Effector memory CD8-positive, alpha-beta T cell (primary cell): Measurements from ENCODE around the gene CASP14.
"Not testable (repeated sequence)": the region's sequence is repeated elsewhere in the genome, so short reads cannot be mapped to it uniquely, and the experiment has no call there.

ENCODE experiments used
- ATAC-seq: fragments of 150-1000 bp; cut with Tn5 transposase; replicated peaks from 2 replicates; pipeline ENCODE4 v1.10.0; 2021; ENCODE audit warnings: mild to moderate bottlenecking, moderate library complexity
- DNase-seq, 3 experiments: peaks; one replicate each; pipeline ENCODE4 v3.0.0; 2021
- H3K27ac Mint-ChIP-seq, 2 donors: one replicate each; pipeline ENCODE4 v1.8.0; 2022; ENCODE audit warnings: mild to moderate bottlenecking in 2 of 2, mixed read lengths in 2 of 2, moderate library complexity in 2 of 2
- H3K27me3 Mint-ChIP-seq, 2 donors: one replicate each; pipeline ENCODE4 v1.8.0; 2022; ENCODE audit warnings: mixed read lengths in 2 of 2
- H3K36me3 Mint-ChIP-seq: one replicate; pipeline ENCODE4 v1.8.0; 2022; ENCODE audit warnings: mild to moderate bottlenecking, moderate library complexity, mixed read lengths; ENCODE audit not compliant: insufficient read depth
- H3K4me1 Mint-ChIP-seq, 2 donors: one replicate each; pipeline ENCODE4 v1.8.0; 2022; ENCODE audit warnings: low read depth in 2 of 2, mixed read lengths in 2 of 2
- H3K4me3 Mint-ChIP-seq, 2 donors: one replicate each; pipeline ENCODE4 v1.8.0; 2022; ENCODE audit warnings: mild to moderate bottlenecking in 2 of 2, mixed read lengths in 2 of 2, moderate library complexity in 2 of 2
- H3K9me3 Mint-ChIP-seq, 2 donors: one replicate each; pipeline ENCODE4 v1.8.0; 2022; ENCODE audit warnings: mixed read lengths in 2 of 2
- total RNA-seq, 9 experiments: gene quantifications; one replicate each; lab custom pipeline; 2026; lab: John Stamatoyannopoulos, UW

CASP14 gene
- total RNA-seq = 0 to 0.10 (median 0) reads per million in 9 experiments

- H3K4me1 Mint-ChIP-seq = no peaks in the 10 kb centered on the region
- peaks cover 37 to 40% of the 10 kb centered on the region in 2 donors for H3K27me3 Mint-ChIP-seq
- H3K9me3 Mint-ChIP-seq = no peaks in the 10 kb centered on the region
- no peak within 1 kb of the TSS for H3K4me3 Mint-ChIP-seq
- DNase-seq = no peak
- H3K27ac Mint-ChIP-seq = no peak within 1 kb of the TSS
- no peak for ATAC-seq
- no peaks in the 10 kb centered on the region for H3K36me3 Mint-ChIP-seq
Measured at GRCh38 chr19:15048885-15049541, at the start of gene CASP14. Gene CASP14 (plus strand): TSS chr19:15049480. CDS start chr19:15052252, 2,772 bp downstream.

DNA sequence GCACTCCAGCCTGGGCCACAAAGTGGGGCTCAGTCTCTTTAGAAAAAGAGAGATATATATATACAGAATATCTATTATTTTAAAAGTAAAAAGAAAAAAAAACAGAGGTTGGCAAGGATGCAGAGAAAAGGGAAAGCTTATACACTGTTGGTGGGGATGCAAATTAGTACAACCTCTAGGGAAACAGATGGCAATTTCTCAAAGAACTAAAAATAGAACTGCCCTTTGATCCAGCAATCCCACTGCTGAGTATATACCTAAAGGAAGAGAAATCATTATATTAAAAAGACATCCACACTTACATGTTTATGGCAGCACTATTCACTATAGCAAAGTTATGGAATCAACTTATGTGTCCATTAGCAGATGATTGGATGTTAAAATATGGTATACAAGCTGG is 41.0 kb upstream of the CASP14 start:
- no peaks in the 10 kb centered on the region for H3K9me3 Mint-ChIP-seq
- H3K27ac Mint-ChIP-seq = no peak overlapping the region
- H3K27me3 Mint-ChIP-seq = peaks cover 35 to 63% of the 10 kb centered on the region in 2 donors
- DNase-seq = no peak
- H3K4me3 Mint-ChIP-seq = no peak overlapping the region
- no peak for ATAC-seq
- H3K36me3 Mint-ChIP-seq = peaks cover 3% of the 10 kb centered on the region
- no peaks in the 10 kb centered on the region for H3K4me1 Mint-ChIP-seq

DNA sequence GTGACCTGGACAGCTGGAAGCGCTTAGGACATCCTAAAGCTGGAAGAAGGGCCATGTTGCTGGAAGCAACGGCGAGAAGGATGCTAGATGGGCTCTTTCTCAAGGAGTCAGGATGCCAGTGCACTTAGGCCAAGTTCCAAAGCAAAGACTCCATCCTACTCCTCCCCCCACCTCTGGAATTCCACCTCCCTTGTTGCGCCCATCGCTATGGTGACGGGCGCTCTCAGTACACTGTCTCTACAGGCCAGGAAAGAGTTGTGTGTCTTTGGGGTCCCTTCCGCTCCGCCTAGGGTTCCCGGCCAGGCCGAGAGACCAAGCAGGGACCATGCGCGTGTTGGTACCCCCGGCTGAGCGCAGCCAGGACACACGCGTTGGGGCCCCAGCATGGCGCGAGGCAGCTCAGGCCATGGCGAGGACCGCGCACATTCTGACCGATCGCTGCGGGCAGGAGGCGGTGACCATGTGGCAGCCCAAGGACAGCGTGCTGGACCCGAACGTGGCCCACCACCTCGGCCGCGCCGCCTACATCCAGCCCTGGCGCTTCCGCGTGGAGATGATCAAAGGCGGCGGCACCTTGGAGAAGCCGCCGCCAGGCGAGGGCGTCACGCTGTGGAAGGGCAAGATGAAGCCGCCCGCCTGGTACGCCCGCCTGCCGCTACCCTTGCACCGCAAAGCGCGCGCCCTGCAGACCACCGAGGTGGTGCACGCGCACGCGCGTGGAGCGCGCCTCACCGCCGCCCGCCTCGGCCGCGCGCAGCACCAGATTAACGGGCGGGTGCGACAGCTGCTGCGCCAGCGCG is 38.6 kb upstream of the CASP14 start:
- Mint-ChIP-seq H3K36me3 (peaks cover 3% of the 10 kb centered on the region), H3K9me3 (peaks cover 0 to 5% of the 10 kb centered on the region in 2 donors), H3K4me1 (no peaks in the 10 kb centered on the region), H3K27ac (no peak overlapping the region), H3K27me3 (peaks cover 43 to 54% of the 10 kb centered on the region in 2 donors), H3K4me3 (no peak overlapping the region)
- DNase-seq (no peak), ATAC-seq (no peak)

- Mint-ChIP-seq H3K27ac (no peak overlapping the region), H3K4me1 (no peaks in the 10 kb centered on the region), H3K4me3 (no peak overlapping the region), H3K9me3 (peaks cover 0 to 5% of the 10 kb centered on the region in 2 donors), H3K36me3 (peaks cover 3% of the 10 kb centered on the region), H3K27me3 (peaks cover 48 to 53% of the 10 kb centered on the region in 2 donors)
- DNase-seq (no peak), ATAC-seq (no peak)
Measured at GRCh38 chr19:15014579-15014978, 34.7 kb upstream of the CASP14 start.

GRCh38 chr19:15015946-15016542 is 33.2 kb upstream of the CASP14 start:
- H3K4me3 Mint-ChIP-seq = no peak overlapping the region
- peaks cover 43 to 49% of the 10 kb centered on the region in 2 donors for H3K27me3 Mint-ChIP-seq
- H3K27ac Mint-ChIP-seq = no peak overlapping the region

DNA sequence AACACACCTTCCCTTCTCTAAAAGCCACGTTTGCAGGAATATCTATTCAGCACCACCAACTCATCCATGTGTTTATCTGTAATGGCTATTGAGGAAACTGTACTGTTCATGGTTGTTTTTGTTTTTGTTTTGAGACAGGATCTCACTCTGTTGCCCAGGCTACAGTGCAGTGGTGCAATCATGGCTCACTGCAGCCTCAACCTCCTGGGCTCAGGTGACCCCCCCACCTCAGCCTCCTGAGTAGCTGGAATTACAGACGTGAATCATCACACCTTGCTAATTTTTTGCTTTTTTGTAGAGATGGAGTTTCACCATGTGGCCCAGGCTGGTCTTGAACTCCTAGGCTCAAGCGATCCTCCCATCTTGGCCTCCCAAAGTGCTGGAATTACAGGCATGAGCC is 30.4 kb upstream of the CASP14 start:
- not testable (repeated sequence) for H3K4me1 Mint-ChIP-seq, DNase-seq, H3K27ac Mint-ChIP-seq, H3K4me3 Mint-ChIP-seq, ATAC-seq, H3K9me3 Mint-ChIP-seq, H3K36me3 Mint-ChIP-seq
- peaks cover 32 to 34% of the 10 kb centered on the region in 2 donors for H3K27me3 Mint-ChIP-seq

More at GRCh38 chr19:15015946-15016542, 33.2 kb upstream of the CASP14 start:
- Mint-ChIP-seq H3K9me3 (peaks cover 0 to 5% of the 10 kb centered on the region in 2 donors), H3K4me1 (no peaks in the 10 kb centered on the region), H3K36me3 (no peaks in the 10 kb centered on the region)
- DNase-seq (no peak), ATAC-seq (no peak)

GRCh38 chr19:15021286-15022007 is 27.8 kb upstream of the CASP14 start:
- no peaks in the 10 kb centered on the region for H3K36me3 Mint-ChIP-seq
- ATAC-seq (no peak), DNase-seq (no peak)
- H3K27me3 Mint-ChIP-seq = peaks cover 31 to 39% of the 10 kb centered on the region in 2 donors
- no peaks in the 10 kb centered on the region for H3K9me3 Mint-ChIP-seq
- H3K27ac Mint-ChIP-seq = no peak overlapping the region
- H3K4me1 Mint-ChIP-seq = no peaks in the 10 kb centered on the region
- no peak overlapping the region for H3K4me3 Mint-ChIP-seq

GRCh38 chr19:15022752-15023151 is 26.5 kb upstream of the CASP14 start:
- Mint-ChIP-seq H3K4me1 (no peaks in the 10 kb centered on the region), H3K27ac (no peak overlapping the region), H3K36me3 (no peaks in the 10 kb centered on the region), H3K4me3 (no peak overlapping the region), H3K9me3 (no peaks in the 10 kb centered on the region), H3K27me3 (peaks cover 24 to 34% of the 10 kb centered on the region in 2 donors)
- no peak for ATAC-seq
- no peak for DNase-seq

DNA sequence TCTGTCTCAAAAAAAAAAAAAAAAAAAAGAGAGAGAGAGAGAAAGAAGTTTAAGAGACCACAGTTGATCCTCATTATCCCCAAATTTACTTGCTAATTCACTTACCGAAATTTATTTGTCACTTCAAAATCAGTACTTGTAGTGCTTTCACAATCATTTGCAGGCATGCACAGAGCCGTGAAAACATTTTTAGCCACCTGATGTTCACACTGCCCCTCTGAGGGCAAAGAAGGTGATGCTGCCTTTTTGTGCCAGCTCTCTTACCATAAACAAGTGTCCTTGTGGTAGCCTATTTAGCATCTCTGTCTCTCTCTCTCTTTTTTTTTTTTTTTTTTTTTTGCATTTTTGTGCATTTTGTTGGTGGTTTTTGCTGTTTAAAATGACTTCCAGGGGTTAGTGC is 24.1 kb upstream of the CASP14 start:
- Mint-ChIP-seq H3K4me1 (no peaks in the 10 kb centered on the region), H3K4me3 (no peak overlapping the region), H3K36me3 (peaks cover 4% of the 10 kb centered on the region), H3K9me3 (no peaks in the 10 kb centered on the region), H3K27me3 (peaks cover 28 to 38% of the 10 kb centered on the region in 2 donors), H3K27ac (no peak overlapping the region)
- ATAC-seq (no peak), DNase-seq (no peak)

GRCh38 chr19:15028490-15028889 is 20.8 kb upstream of the CASP14 start:
- Mint-ChIP-seq H3K9me3 (peaks cover 0 to 1% of the 10 kb centered on the region in 2 donors), H3K4me1 (no peaks in the 10 kb centered on the region), H3K4me3 (no peak overlapping the region), H3K27ac (no peak overlapping the region), H3K36me3 (peaks cover 4% of the 10 kb centered on the region), H3K27me3 (peaks cover 25 to 46% of the 10 kb centered on the region in 2 donors)
- ATAC-seq (no peak), DNase-seq (no peak)

DNA sequence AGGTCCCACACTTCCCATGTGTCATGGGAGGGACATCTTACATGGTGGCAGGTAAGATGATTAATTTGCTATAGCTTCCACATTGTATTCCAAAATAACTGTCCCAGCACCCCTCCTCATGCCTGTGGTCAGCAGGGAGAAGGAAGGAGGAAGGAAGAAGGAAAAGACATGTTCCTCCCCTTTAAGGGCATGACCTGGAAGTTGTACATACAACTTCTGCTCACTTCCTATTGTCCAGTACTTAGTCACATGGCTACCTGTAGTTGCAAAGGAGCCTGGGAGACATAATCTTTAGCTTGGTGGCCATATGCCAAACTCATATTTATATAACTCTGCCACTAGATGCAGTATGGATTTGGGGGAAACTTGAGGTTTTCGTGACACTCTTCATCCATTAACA is 17.6 kb upstream of the CASP14 start:
- Mint-ChIP-seq H3K27me3 (peaks cover 38 to 67% of the 10 kb centered on the region in 2 donors), H3K4me3 (no peak overlapping the region), H3K36me3 (peaks cover 4% of the 10 kb centered on the region), H3K9me3 (peaks cover 0 to 1% of the 10 kb centered on the region in 2 donors), H3K4me1 (no peaks in the 10 kb centered on the region), H3K27ac (no peak overlapping the region)
- DNase-seq = no peak
- no peak for ATAC-seq

GRCh38 chr19:15035795-15036311 is 13.4 kb upstream of the CASP14 start:
- DNase-seq (no peak), ATAC-seq (no peak)
- no peaks in the 10 kb centered on the region for H3K4me1 Mint-ChIP-seq
- H3K27me3 Mint-ChIP-seq = peaks cover 33 to 60% of the 10 kb centered on the region in 2 donors
- H3K36me3 Mint-ChIP-seq = no peaks in the 10 kb centered on the region
- no peak overlapping the region for H3K27ac Mint-ChIP-seq
- peaks cover 0 to 1% of the 10 kb centered on the region in 2 donors for H3K9me3 Mint-ChIP-seq
- no peak overlapping the region for H3K4me3 Mint-ChIP-seq

- H3K4me3 Mint-ChIP-seq = no peak overlapping the region
- ATAC-seq = no peak
- H3K9me3 Mint-ChIP-seq = no peaks in the 10 kb centered on the region
- H3K27ac Mint-ChIP-seq = no peak overlapping the region
- DNase-seq = no peak
- no peaks in the 10 kb centered on the region for H3K36me3 Mint-ChIP-seq
- no peaks in the 10 kb centered on the region for H3K4me1 Mint-ChIP-seq
- peaks cover 23 to 47% of the 10 kb centered on the region in 2 donors for H3K27me3 Mint-ChIP-seq
Measured at GRCh38 chr19:15037586-15037985, 11.7 kb upstream of the CASP14 start.
